Fibroblast of gingiva (primary cell): Measurements from ENCODE around the gene GLCCI1.
A peak's percentile ranks its signal among the peaks of the same experiment; 100 is the strongest.

Source experiments
- DNase-seq: peaks from one replicate; pipeline ENCODE4 v3.0.0-alpha.2; 2011; ENCODE audit warnings: low read depth

GLCCI1 gene

GRCh38 chr7:7962851-7963250 is 5.7 kb upstream of the GLCCI1 start:
- peak; percentile 21 for DNase-seq

DNA sequence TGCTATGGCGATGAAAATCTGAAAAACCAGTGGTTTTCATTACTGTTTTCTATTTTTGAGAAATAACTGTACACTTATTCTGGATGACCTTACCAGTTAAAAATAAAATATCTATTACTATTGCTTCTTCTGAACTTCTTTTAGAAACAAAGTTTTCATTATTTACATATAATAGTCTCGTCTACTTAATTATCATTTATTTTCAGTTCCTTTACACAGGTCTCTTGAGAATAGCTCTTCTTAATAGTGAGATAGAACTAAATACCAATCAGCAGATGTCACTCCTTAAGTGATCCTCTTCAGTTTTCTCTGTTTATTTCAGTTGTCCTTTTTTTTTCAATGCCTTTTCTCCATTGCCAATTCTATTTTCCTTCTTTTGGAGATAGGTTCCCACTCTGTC is 4.3 kb upstream of the GLCCI1 start:
- DNase-seq: no peak

DNA sequence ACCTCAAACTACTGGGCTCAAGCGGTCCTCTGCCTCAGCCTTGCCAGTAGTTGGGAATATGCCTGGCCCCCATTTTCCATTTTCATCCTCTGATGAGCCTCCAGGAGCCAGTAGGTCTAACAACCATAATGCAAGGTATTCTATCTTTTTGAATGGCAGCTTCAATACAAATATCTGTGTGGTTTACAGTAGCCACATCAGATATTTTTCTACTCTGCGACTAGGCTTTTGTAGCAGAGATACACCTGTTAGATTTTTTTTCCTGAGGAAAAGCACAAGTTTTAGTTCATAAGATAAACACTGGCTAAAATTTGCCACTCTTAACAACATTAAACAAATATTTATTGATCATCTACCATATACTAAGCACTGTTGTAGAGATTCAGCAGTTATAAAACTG is 3.9 kb upstream of the GLCCI1 start:
- no peak for DNase-seq

DNA sequence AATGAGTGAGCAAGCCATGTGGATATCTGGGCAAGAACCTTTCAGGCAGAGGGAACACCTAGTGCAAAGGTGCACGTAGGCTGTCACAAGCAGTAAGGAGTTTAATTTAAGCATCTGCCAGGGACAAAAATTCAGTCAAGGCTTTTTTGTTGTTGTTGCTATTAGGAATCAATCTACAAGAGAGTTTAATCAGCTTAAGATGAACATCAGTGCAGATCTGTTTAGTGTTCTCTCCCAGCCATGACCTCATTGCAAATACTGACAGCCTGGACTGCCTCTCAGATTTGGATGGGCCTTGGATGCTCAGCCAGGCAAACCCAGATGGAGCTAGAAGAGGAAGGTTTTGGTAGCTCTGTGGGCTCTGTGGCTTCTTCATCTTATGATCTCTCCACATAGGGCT is 3.3 kb upstream of the GLCCI1 start:
- DNase-seq: no peak

GRCh38 chr7:7966141-7966734 is 2.4 kb upstream of the GLCCI1 start:
- no peak for DNase-seq

- DNase-seq: no peak
These were observed 581 bp upstream of the GLCCI1 start for GRCh38 chr7:7967886-7968543.

DNA sequence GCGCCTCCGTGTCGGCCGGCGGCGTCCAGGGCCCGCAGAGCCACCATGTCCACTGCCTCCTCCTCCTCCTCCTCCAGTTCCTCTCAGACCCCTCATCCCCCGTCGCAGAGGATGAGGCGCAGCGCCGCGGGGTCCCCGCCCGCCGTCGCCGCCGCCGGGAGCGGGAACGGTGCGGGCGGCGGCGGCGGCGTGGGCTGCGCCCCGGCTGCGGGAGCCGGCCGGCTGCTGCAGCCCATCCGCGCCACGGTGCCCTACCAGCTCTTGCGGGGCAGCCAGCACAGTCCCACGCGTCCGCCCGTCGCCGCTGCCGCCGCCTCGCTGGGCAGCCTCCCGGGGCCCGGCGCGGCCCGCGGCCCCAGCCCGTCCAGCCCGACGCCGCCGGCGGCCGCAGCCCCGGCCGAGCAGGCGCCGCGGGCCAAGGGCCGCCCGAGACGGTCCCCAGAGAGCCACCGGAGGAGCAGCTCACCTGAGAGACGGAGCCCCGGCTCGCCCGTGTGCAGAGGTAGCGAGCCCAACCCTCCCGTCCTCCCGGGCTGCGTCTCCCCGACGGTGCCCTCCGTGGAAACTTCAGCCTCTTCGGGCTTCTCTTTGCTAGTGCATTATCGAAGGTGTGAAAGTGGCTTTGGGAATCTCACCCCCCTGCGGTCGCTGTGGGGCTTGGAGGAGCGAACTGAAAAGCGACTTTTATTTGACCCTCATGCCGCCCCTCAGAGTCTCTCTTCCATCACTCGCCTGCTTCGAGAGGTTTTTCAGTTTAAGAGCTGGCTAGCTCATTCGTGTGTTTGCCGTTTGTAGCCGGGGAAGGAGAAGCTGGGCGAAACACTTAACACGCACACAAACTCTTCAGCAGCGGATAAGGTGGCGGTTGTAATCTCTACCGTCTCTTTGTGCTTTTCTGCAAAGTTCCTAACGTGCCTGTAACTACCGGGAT is 975 bp downstream of the GLCCI1 start:
- DNase-seq: peak; percentile 19

DNA sequence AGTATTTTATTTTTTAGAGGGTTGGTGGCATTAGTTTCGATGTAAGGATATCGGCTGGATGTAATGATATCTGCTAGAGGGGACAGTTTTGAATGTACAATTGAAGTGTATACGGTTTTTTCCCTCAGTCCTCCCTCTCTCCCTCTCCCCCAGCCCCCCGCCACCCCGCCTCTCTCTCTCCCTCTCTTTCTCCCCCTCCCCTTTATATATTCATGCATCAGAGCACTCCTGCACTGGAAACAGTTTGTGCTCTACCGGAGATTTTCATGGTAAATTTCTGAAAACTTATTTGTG is 1.6 kb downstream of the GLCCI1 start:
- no peak for DNase-seq

DNA sequence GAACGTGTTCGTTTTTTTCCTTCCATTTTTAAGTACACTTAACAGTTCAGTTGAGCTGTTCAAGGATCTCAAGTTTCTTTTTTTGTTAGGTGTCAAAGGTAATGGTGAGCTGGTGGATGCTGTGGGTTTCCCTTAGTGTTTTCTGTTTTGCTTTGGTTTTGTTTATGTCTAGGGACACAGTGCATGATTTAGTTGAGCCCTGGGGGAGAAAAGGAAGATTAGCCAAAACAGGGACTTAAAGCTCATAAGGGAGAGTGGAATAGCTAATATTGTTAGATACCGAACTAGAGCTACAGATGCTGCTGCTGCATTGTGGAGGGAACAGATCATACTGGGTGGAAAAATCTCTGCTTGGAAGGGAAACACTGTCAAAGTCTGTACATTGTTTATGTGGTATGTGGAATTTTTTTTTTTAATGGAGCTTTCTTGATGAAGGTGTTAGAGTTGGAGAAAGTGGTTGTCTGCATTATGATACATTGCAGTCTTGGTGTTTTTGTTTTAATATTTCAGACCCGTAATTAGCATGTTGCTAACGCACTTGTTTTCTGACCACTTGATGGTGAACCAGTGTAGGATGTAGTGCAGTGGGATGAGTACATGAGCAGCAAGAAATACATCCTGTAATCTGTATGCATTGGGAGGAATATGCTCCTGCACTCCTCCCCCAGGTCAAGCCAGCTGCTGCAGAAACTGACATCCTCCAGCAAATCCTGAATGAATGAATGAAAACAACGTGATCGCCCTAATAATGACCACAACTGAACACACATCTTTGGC is 2.1 kb downstream of the GLCCI1 start:
- no peak for DNase-seq

DNA sequence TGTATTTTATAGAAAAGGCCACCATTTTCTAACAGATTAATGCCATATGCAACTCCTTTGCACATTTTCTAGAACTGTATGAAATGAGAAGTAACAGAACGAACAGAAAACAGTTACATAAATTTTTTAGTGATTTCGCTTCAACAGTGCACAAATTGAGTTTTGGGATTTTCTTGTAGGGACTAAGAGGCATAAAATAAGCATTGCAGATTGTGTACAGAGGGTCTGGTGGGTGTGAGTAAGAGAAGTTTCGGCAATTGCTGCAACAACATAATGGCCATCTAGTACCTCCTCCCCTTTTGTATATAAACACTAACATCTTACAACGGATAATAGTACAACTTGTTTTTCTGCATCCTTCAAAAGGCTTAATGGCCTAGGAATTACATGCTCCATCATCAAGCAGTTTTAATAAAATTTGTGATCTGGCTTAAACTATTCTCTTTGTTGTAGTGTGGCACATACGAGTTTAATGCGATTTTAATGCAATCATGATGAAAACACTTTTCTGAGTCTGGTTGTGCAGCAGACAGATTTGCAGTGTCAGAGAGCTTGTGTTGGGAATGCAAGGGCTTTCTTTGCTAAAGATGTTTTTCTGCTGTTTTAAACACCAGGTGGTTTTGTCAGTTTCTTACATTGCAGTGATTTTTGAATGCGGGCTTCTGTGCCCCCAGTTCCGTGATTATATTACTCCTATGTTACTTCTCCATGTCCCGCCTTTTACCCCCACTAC is 2.9 kb downstream of the GLCCI1 start:
- DNase-seq: no peak

DNA sequence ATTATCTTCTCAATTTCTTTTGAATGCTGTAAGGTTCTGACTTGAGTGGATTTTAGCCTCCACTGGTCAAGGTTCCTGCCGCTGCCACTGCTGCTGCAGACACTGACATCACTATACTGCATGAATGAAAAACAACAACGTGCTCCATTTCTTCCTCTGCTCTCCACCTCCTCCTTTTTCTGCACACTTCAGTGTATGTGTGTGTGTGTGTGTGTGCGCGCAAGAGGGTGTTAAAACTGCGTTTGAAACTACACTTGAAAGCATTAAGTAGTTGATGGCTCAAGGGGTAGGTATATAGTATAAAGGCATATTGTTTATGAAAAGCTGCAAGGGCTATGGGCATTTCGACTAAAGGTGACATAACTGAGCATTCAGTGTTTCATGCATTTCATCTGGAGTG is 3.5 kb downstream of the GLCCI1 start:
- no peak for DNase-seq

- DNase-seq: no peak
These were observed 4.5 kb downstream of the GLCCI1 start for GRCh38 chr7:7972922-7973594.

- DNase-seq: no peak
These were observed 8.1 kb downstream of the GLCCI1 start for GRCh38 chr7:7976677-7977076.

GRCh38 chr7:7977774-7978173 is 9.2 kb downstream of the GLCCI1 start:
- DNase-seq: no peak

DNA sequence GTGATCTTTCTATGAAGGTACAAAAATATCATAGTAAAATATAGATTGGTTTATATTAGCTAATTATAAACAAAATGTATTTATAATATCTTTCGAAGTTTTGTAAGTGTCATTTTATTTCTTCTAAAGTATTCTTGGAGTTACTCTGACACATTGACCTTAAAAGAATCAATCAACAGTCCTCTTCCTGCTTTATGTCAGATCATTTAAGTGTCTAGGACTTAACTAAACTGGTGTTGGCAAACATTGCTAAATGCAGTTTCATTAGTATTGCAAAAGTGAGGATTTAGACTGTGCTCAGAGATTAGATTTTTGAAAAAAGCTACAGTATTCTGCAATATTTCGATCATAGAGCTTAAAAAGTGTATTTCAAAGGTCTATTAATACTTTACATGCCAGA is 10.3 kb downstream of the GLCCI1 start:
- DNase-seq: no peak

DNA sequence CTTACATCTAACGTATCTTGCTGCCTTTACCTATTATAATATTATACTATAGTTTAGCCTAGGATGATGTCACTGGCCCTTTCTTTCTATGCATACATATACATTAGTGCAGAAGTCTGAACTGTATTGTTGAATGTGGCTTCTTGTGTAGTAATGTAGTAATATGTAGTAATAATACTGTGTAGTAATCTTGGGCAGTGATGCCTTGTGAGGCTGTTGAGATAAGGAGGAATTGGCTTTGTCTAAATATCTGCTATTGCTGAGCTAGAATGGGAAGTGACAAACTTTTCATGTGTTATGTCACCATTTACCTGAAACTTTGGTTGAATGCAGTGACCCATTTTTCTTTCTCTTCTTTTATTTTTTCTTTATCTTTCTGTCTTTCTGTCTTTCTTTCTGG is 11.0 kb downstream of the GLCCI1 start:
- DNase-seq: no peak

DNA sequence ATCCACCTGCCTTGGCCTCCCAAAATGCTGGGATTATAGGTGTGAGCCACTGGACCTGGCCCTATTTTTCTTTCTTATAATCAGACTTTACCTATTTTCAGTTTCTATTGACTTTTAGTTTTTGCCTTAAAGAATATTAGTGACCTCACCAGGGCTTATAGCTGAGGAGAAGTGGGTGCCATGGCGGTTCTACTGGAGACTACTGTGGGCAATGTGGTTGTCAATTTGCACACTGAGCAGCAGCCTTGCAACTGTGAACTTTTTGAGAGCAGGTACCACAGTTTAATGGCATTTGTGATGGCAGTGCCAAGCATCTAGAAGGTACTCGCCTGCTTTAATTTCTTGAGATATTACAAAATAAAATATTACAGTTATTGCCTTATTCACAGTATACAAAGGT is 11.5 kb downstream of the GLCCI1 start:
- no peak for DNase-seq

- no peak for DNase-seq
These were observed 14.3 kb downstream of the GLCCI1 start for GRCh38 chr7:7982904-7983303.

DNA sequence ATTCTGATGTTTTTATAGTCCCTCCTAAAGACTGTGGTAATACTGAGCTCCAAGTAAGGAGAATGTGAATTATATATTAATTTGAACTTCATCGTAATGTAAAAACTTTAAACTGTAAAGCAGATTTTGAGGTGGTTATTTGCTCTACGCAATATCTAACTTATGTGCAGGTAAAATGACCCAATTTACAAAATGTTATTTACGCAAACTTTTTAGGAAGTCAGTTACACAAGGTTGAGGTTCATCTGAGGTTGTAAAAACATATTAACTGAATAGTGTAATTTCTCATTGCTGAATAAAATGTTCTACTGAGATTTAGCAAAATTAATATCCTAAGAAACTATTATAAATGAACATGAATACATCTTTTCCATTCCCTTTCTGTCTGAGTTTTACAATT is 15.8 kb downstream of the GLCCI1 start:
- DNase-seq: no peak

DNA sequence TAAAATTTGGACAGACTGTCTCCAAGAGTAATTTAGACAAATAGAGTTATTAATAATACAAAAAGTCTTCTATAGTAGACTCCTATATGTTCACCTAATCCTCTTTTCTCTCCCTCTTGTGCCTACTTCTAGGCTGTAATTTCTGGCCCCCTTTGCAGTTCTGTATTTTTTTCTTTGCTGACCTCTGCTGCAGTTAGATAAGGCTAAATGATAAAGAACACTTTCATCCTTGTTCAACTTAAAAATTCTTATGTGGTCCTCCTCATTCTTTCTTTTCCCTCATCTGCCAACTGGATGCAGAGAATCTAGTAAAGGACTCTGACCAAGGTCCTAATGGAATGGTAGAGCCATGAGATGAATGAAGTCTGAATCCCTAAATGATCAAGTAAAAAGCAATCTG is 20.1 kb downstream of the GLCCI1 start:
- DNase-seq: no peak

- no peak for DNase-seq
These were observed 20.5 kb downstream of the GLCCI1 start for GRCh38 chr7:7989133-7989532.
